Gastroesophageal sphincter (tissue), 3 donors: Measurements from ENCODE around the gene PTPN14.

Source experiments
- EP300 ChIP-seq: sonication (generic); formaldehyde crosslinking; IDR thresholded peaks from one replicate; pipeline ENCODE4 v1.6.1; 2017; ENCODE audit warnings: antibody characterized with exemption, mild to moderate bottlenecking
- POLR2A ChIP-seq, 2 donors: fragments of 450-650 bp; IDR thresholded peaks; one replicate each; pipeline ENCODE4 v1.6.1; 2017; ENCODE audit warnings: antibody characterized with exemption in 2 of 2, mild to moderate bottlenecking in 2 of 2, moderate library complexity in 1 of 2
- POLR2AphosphoS5 ChIP-seq: sonication (generic); formaldehyde crosslinking; IDR thresholded peaks from one replicate; pipeline ENCODE4 v1.6.1; 2017; ENCODE audit warnings: antibody characterized with exemption
- TF ChIP-seq, protein P1 (sequence below), 4 experiments: fragments of 200-600 bp in 2 of 4; fragments of 450-650 bp in 2 of 4; sonication (generic) in 1 of 4; IDR thresholded peaks; one replicate each; pipeline ENCODE4 v1.5.1; 2017 to 2019; ENCODE audit warnings: antibody characterized with exemption in 4 of 4, mild to moderate bottlenecking in 2 of 4, moderate library complexity in 2 of 4

DNA sequence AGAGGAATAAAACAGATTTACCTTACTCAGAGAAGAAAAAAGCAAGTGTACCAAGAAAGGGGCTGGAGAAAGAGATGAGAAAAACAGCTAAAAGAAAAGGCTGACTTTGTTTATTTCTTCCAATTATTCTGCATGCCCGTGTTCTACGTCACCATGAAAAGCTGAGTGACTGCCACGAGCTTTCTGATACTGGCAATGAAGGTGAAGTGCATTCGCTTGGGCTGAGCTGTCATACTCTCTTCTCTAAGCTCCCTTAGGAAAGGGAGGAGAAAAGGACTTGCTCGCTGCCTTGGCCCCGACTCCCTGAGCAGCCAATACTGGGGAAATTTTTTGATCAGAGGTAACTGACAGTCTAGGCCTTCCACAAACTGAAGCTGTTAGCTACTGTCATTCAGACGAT is 165.1 kb downstream of the PTPN14 start:
- TF ChIP-seq, protein P1, sequence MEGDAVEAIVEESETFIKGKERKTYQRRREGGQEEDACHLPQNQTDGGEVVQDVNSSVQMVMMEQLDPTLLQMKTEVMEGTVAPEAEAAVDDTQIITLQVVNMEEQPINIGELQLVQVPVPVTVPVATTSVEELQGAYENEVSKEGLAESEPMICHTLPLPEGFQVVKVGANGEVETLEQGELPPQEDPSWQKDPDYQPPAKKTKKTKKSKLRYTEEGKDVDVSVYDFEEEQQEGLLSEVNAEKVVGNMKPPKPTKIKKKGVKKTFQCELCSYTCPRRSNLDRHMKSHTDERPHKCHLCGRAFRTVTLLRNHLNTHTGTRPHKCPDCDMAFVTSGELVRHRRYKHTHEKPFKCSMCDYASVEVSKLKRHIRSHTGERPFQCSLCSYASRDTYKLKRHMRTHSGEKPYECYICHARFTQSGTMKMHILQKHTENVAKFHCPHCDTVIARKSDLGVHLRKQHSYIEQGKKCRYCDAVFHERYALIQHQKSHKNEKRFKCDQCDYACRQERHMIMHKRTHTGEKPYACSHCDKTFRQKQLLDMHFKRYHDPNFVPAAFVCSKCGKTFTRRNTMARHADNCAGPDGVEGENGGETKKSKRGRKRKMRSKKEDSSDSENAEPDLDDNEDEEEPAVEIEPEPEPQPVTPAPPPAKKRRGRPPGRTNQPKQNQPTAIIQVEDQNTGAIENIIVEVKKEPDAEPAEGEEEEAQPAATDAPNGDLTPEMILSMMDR (IDR thresholded peaks at IDR 0.05), result no peak
- TF ChIP-seq POLR2AphosphoS5 (no peak), POLR2A (IDR thresholded peaks at IDR 0.05) (no peak), EP300 (no peak)
